ENCODE results near the gene CD24. TPM values are rescaled to one million over a fixed set of nuclear protein-coding genes. Genes with fewer than 3 reads are reported as not detected.
A peak's percentile ranks its signal among the peaks of the same experiment; 100 is the strongest.

The CD24 gene, protein sequence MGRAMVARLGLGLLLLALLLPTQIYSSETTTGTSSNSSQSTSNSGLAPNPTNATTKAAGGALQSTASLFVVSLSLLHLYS
- polyA plus RNA-seq (2011; rRNA removed) (250 and 284 TPM in 2 replicates), polyA plus RNA-seq (2017; fragmentation: RNase III; extraction: RNeasy Plus Mini Kit Qiagen cat#74134 plus additional on column Dnase treatment) (483 to 602 TPM (median 575 TPM) in 3 replicates), polyA minus RNA-seq (2011; rRNA and poly(A)+ RNA removed) (107 and 118 TPM in 2 replicates)
- 100 and 123 TPM in 2 replicates for polyA plus RNA-seq (2012; cell fraction: cytosol; rRNA removed)
- polyA plus RNA-seq (2012; cell fraction: nucleus; rRNA removed) = 54.6 and 63.6 TPM in 2 replicates

DNA sequence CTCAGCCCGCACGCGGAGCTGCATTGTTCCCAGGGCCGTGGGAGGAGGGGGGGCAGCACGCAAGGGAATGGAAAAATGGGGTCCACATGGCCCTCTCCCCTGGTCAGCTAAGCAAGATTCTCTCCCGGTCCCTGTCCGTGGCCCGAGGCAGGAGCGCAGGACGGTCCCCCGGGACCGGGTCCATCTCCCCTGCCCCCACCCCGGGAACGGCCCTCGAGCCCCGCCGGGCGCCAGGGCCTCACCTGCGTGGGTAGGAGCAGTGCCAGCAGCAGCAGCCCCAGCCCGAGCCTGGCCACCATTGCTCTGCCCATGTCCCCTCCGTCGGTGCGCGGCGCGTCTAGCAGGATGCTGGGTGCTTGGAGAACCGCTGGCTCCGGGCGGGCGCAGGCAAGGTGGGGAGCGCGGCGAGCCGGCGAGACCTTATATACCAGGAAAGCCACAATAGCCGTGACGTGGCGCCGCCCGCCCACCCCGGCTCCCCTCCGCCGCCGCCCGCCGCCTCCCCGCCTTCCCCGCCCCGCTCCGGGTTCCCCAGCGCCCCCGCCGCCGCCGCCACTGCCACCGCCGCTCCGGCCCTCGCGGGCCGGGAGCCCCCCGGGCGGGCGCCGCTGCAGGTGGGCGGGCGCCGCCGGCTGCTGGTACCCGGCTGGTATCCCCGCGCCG is at the start of gene CD24:
TSS of gene CD24 (minus strand) at position 394 of the 663 bp plus-strand sequence. CDS start at position 311, 83 bp downstream.
- no peaks in the 10 kb centered on the region for H3K9me3 ChIP-seq
- CTCF ChIA-PET = interaction anchor here (1.0 kb wide), 1 partner anchor 59 kb away, joined by 3 read pairs; no protein-coding TSS in a partner anchor
- TF ChIP-seq TP53 (CRISPR knock-in tag; IDR thresholded peaks at IDR 0.05) (no peak), GATA3 (IDR thresholded peaks at IDR 0.05; ENCODE audit: borderline replicate concordance) (no peak), SMC3 (IDR thresholded peaks at IDR 0.05) (no peak), HOXB5 (CRISPR knock-in tag; IDR thresholded peaks at IDR 0.05) (no peak), RFX5 (IDR thresholded peaks at IDR 0.05) (no peak), RCOR1 (IDR thresholded peaks at IDR 0.05; ENCODE audit: low read depth, low read length) (no peak), EP300 (IDR thresholded peaks at IDR 0.05) (0 out of 5 replicates have a peak, but pooled peaks of 1 of the 2 experiments have one; percentile 18), ZFP36 (IDR thresholded peaks at IDR 0.05; ENCODE audit: borderline replicate concordance, partially characterized antibody) (no peak), RNF2 (IDR thresholded peaks at IDR 0.05; ENCODE audit: borderline replicate concordance, low read depth) (no peak), KDM5A (IDR thresholded peaks at IDR 0.05) (no peak), KDM1A (IDR thresholded peaks at IDR 0.05; ENCODE audit: low read depth) (no peak), CBX2 (IDR thresholded peaks at IDR 0.05; ENCODE audit: borderline replicate concordance, low read depth) (no peak), EHMT2 (IDR thresholded peaks at IDR 0.05; ENCODE audit: low read depth) (no peak), HOXB13 (CRISPR knock-in tag; IDR thresholded peaks at IDR 0.05; ENCODE audit: low read depth) (no peak), CBX8 (IDR thresholded peaks at IDR 0.05) (no peak), NPAS2 (CRISPR knock-in tag; IDR thresholded peaks at IDR 0.05; ENCODE audit: borderline replicate concordance) (no peak), RAD21 (conservative IDR thresholded peaks at IDR 0.05 in 1 of 2, IDR thresholded peaks at IDR 0.05 in 1 of 2) (peak in 1 of 2 experiments; percentile 18; a peak in 1 of 5 replicates), POLR2AphosphoS2 (conservative IDR thresholded peaks at IDR 0.05; ENCODE audit: low read length) (no peak), SREBF2 (IDR thresholded peaks at IDR 0.05) (no peak), MYC (IDR thresholded peaks at IDR 0.05; ENCODE audit: borderline replicate concordance, low read length) (no peak), ZNF302 (CRISPR knock-in tag; IDR thresholded peaks at IDR 0.05) (no peak), CHD4 (IDR thresholded peaks at IDR 0.05; ENCODE audit: borderline replicate concordance) (no peak), RARB (CRISPR knock-in tag; IDR thresholded peaks at IDR 0.05) (no peak), PHF8 (IDR thresholded peaks at IDR 0.05; ENCODE audit: borderline replicate concordance, low read depth) (peak; percentile 45; the same call in 1 of the 2 replicates), ESRRA (IDR thresholded peaks at IDR 0.05; ENCODE audit: borderline replicate concordance, low read length) (no peak)
- TF ChIP-seq, protein P1, sequence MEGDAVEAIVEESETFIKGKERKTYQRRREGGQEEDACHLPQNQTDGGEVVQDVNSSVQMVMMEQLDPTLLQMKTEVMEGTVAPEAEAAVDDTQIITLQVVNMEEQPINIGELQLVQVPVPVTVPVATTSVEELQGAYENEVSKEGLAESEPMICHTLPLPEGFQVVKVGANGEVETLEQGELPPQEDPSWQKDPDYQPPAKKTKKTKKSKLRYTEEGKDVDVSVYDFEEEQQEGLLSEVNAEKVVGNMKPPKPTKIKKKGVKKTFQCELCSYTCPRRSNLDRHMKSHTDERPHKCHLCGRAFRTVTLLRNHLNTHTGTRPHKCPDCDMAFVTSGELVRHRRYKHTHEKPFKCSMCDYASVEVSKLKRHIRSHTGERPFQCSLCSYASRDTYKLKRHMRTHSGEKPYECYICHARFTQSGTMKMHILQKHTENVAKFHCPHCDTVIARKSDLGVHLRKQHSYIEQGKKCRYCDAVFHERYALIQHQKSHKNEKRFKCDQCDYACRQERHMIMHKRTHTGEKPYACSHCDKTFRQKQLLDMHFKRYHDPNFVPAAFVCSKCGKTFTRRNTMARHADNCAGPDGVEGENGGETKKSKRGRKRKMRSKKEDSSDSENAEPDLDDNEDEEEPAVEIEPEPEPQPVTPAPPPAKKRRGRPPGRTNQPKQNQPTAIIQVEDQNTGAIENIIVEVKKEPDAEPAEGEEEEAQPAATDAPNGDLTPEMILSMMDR (IDR thresholded peaks at IDR 0.05) = no peak
- TF ChIP-seq, protein P2, sequence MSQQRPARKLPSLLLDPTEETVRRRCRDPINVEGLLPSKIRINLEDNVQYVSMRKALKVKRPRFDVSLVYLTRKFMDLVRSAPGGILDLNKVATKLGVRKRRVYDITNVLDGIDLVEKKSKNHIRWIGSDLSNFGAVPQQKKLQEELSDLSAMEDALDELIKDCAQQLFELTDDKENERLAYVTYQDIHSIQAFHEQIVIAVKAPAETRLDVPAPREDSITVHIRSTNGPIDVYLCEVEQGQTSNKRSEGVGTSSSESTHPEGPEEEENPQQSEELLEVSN (IDR thresholded peaks at IDR 0.05; ENCODE audit: borderline replicate concordance, low read depth) = no peak
- TF ChIP-seq, protein P3, sequence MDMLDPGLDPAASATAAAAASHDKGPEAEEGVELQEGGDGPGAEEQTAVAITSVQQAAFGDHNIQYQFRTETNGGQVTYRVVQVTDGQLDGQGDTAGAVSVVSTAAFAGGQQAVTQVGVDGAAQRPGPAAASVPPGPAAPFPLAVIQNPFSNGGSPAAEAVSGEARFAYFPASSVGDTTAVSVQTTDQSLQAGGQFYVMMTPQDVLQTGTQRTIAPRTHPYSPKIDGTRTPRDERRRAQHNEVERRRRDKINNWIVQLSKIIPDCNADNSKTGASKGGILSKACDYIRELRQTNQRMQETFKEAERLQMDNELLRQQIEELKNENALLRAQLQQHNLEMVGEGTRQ (IDR thresholded peaks at IDR 0.05) = no peak
- TF ChIP-seq, protein P4, sequence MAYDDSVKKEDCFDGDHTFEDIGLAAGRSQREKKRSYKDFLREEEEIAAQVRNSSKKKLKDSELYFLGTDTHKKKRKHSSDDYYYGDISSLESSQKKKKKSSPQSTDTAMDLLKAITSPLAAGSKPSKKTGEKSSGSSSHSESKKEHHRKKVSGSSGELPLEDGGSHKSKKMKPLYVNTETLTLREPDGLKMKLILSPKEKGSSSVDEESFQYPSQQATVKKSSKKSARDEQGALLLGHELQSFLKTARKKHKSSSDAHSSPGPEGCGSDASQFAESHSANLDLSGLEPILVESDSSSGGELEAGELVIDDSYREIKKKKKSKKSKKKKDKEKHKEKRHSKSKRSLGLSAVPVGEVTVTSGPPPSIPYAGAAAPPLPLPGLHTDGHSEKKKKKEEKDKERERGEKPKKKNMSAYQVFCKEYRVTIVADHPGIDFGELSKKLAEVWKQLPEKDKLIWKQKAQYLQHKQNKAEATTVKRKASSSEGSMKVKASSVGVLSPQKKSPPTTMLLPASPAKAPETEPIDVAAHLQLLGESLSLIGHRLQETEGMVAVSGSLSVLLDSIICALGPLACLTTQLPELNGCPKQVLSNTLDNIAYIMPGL (CRISPR knock-in tag; IDR thresholded peaks at IDR 0.05; ENCODE audit: borderline replicate concordance) = no peak
- TF ChIP-seq, protein P5, sequence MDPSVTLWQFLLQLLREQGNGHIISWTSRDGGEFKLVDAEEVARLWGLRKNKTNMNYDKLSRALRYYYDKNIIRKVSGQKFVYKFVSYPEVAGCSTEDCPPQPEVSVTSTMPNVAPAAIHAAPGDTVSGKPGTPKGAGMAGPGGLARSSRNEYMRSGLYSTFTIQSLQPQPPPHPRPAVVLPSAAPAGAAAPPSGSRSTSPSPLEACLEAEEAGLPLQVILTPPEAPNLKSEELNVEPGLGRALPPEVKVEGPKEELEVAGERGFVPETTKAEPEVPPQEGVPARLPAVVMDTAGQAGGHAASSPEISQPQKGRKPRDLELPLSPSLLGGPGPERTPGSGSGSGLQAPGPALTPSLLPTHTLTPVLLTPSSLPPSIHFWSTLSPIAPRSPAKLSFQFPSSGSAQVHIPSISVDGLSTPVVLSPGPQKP (IDR thresholded peaks at IDR 0.05; ENCODE audit: low read depth, low read length) = no peak
- TF ChIP-seq, protein P6, sequence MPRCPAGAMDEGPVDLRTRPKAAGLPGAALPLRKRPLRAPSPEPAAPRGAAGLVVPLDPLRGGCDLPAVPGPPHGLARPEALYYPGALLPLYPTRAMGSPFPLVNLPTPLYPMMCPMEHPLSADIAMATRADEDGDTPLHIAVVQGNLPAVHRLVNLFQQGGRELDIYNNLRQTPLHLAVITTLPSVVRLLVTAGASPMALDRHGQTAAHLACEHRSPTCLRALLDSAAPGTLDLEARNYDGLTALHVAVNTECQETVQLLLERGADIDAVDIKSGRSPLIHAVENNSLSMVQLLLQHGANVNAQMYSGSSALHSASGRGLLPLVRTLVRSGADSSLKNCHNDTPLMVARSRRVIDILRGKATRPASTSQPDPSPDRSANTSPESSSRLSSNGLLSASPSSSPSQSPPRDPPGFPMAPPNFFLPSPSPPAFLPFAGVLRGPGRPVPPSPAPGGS (IDR thresholded peaks at IDR 0.05) = peak; percentile 90

More for the DNA sequence above, at the start of gene CD24:
- POLR2A ChIA-PET = interaction anchor here (0.6 to 1.0 kb wide), 5 partner anchors 11 to 365 kb away, joined by 3 to 8 read pairs (median 3); no protein-coding TSS in a partner anchor
- 0% methylated on average over 1 of the region's 73 CpGs for WGBS (ENCODE audit: missing lambda C conversion rate)
- ATAC-seq (peak; percentile 76 to 77), FAIRE-seq (no peak), DNase-seq (ENCODE audit: low read depth in 1 of 2, low spot score in 1 of 2) (peak; percentile 36 to 57)
- H3K4me1 ChIP-seq = peaks cover 18% of the 10 kb centered on the region
- H3K27ac ChIP-seq = peak within 1 kb of the TSS; percentile 95 to 99
- H3K4me2 ChIP-seq = peak within 1 kb of the TSS; percentile 74
- peak within 1 kb of the TSS; percentile 99 for H3K4me3 ChIP-seq
